ENCODE results near the gene FAT4. TPM values are rescaled to one million over a fixed set of nuclear protein-coding genes. Genes with fewer than 3 reads are reported as not detected.

Gene FAT4
- total RNA-seq, 2 donors from 2014 or later = 0.22 to 2.1 TPM

DNA sequence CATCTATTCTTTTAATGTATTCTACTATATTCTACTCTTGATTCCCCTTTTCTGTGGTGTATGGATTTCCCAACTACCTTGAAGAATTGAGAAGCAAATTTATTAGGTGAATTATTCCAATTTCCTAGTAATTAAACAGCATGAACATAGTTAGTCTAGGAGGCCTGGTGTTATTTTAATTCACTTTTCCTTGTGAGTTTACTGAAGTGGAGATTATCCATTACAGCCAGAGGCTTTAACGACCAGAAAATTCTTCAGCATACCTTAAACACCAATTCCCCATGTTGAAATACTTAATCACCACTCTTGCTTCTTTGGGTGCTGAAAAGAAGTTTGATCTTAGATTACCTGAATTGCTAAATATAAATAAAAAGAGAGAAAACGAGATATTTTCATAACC, 29.4 kb downstream of the FAT4 start:
- Histone ChIP-seq H3K27ac (ENCODE audit: low read depth, low read length) (no peak overlapping the region), H3K9me3 (ENCODE audit: control insufficient read depth, low read length) (no peaks in the 10 kb centered on the region), H3K27me3 (ENCODE audit: control insufficient read depth, insufficient read depth, low read length, poor library complexity, severe bottlenecking) (no peaks in the 10 kb centered on the region), H3K9ac (ENCODE audit: extremely low read depth, low read length, poor library complexity, severe bottlenecking) (no peak overlapping the region), H3K4me3 (ENCODE audit: low read length) (no peak overlapping the region), H3K4me1 (ENCODE audit: control insufficient read depth, insufficient read depth, low read length) (no peaks in the 10 kb centered on the region), H3K36me3 (ENCODE audit: control insufficient read depth, insufficient read depth, low read length) (no peaks in the 10 kb centered on the region)
- H3K4me3 Mint-ChIP-seq = no peak overlapping the region
- H3K27me3 Mint-ChIP-seq (ENCODE audit: insufficient read depth) = no peaks in the 10 kb centered on the region
- no peaks in the 10 kb centered on the region for H3K36me3 Mint-ChIP-seq (ENCODE audit: low read depth)
- H3K9me3 Mint-ChIP-seq = no peaks in the 10 kb centered on the region
- H3K4me1 Mint-ChIP-seq = peaks cover 11% of the 10 kb centered on the region
- TF ChIP-seq, protein P1, sequence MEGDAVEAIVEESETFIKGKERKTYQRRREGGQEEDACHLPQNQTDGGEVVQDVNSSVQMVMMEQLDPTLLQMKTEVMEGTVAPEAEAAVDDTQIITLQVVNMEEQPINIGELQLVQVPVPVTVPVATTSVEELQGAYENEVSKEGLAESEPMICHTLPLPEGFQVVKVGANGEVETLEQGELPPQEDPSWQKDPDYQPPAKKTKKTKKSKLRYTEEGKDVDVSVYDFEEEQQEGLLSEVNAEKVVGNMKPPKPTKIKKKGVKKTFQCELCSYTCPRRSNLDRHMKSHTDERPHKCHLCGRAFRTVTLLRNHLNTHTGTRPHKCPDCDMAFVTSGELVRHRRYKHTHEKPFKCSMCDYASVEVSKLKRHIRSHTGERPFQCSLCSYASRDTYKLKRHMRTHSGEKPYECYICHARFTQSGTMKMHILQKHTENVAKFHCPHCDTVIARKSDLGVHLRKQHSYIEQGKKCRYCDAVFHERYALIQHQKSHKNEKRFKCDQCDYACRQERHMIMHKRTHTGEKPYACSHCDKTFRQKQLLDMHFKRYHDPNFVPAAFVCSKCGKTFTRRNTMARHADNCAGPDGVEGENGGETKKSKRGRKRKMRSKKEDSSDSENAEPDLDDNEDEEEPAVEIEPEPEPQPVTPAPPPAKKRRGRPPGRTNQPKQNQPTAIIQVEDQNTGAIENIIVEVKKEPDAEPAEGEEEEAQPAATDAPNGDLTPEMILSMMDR (conservative IDR thresholded peaks at IDR 0.05) = no peak
- DNase-seq = no peak
- 83 to 86% methylated on average over 1 to 2 of the region's 2 CpGs for WGBS, 2 experiments (ENCODE audit: insufficient coverage in 1 of 2, insufficient read length in 1 of 2)
- no peak overlapping the region for H3K27ac Mint-ChIP-seq

DNA sequence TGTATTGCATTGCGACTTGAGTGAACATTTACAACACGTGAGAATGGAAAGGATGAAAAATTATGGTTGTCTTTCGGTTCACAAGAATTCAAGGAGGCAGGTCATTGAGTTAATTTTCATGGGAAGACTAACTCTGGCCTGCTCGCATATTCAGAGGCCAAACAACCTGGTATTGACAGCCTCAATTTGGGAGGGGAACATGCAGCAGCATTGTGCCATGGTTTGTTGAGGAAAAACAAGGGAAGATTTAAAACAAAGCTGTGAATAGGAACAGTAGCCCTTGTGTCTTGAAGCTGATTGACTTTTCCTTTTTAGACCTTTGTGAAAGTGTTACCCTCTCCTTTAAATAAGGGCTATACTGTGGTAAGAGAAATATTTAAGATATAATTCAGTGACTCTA, 31.9 kb downstream of the FAT4 start:
- Histone ChIP-seq H3K27me3 (ENCODE audit: control insufficient read depth, insufficient read depth, low read length, poor library complexity, severe bottlenecking) (no peaks in the 10 kb centered on the region), H3K36me3 (ENCODE audit: control insufficient read depth, insufficient read depth, low read length) (no peaks in the 10 kb centered on the region), H3K4me3 (ENCODE audit: low read length) (no peak overlapping the region), H3K4me1 (ENCODE audit: control insufficient read depth, insufficient read depth, low read length) (no peaks in the 10 kb centered on the region), H3K9ac (ENCODE audit: extremely low read depth, low read length, poor library complexity, severe bottlenecking) (no peak overlapping the region), H3K9me3 (ENCODE audit: control insufficient read depth, low read length) (no peaks in the 10 kb centered on the region), H3K27ac (ENCODE audit: low read depth, low read length) (peak overlapping the region; percentile 80)
- WGBS, 2 experiments (ENCODE audit: insufficient coverage in 1 of 2, insufficient read length in 1 of 2) = 60 to 64% methylated on average over 4 of the region's 4 CpGs
- Mint-ChIP-seq H3K9me3 (no peaks in the 10 kb centered on the region), H3K27me3 (ENCODE audit: insufficient read depth) (no peaks in the 10 kb centered on the region), H3K4me1 (peaks cover 9% of the 10 kb centered on the region), H3K27ac (no peak overlapping the region), H3K36me3 (ENCODE audit: low read depth) (no peaks in the 10 kb centered on the region), H3K4me3 (no peak overlapping the region)
- TF ChIP-seq, protein P1 (conservative IDR thresholded peaks at IDR 0.05) = no peak
- peak; percentile 55 for DNase-seq

DNA sequence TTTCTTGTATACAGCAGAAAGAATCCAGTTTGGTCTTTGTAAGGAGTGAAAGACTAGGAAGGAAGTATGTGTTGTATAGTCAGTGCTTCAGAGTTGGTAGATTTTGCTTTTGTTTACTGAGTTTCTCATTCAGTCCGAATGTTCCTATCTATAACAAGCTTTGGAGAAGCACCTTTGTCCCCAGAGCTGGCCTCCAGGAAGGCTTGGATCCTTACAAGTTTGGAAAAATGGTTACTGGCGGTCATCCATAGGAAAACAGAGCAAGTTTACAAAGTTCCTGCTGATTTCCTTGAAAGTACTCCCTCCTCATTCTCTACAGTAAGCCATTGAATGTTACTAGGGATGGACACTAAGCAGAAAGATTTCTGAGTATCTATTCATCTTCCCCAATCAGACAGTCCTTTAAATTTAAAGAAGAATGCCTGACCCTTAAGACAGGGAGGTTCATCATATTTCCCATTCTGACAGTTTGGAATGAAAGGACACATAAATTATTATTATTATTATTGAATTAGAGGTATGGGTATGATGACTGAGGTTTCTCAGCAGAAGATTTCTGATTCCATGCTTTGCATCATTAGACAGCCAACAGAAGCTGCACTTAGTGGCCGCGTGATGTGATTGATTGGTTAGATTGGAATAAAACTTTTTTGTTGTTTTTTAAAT, 35.8 kb downstream of the FAT4 start:
- H3K27ac Mint-ChIP-seq = no peak overlapping the region
- H3K27ac ChIP-seq (ENCODE audit: low read depth, low read length) = peak overlapping the region; percentile 69
- H3K4me3 Mint-ChIP-seq = no peak overlapping the region
- peaks cover 9% of the 10 kb centered on the region for H3K4me1 Mint-ChIP-seq
- H3K9me3 Mint-ChIP-seq = no peaks in the 10 kb centered on the region
- no peaks in the 10 kb centered on the region for H3K27me3 Mint-ChIP-seq (ENCODE audit: insufficient read depth)
- H3K36me3 ChIP-seq (ENCODE audit: control insufficient read depth, insufficient read depth, low read length) = no peaks in the 10 kb centered on the region
- TF ChIP-seq, protein P1 (conservative IDR thresholded peaks at IDR 0.05) = no peak
- no peak for DNase-seq
- H3K4me3 ChIP-seq (ENCODE audit: low read length) = no peak overlapping the region
- no peaks in the 10 kb centered on the region for H3K36me3 Mint-ChIP-seq (ENCODE audit: low read depth)
- H3K9ac ChIP-seq (ENCODE audit: extremely low read depth, low read length, poor library complexity, severe bottlenecking) = no peak overlapping the region
- no peaks in the 10 kb centered on the region for H3K9me3 ChIP-seq (ENCODE audit: control insufficient read depth, low read length)
- WGBS, 2 experiments (ENCODE audit: insufficient coverage in 1 of 2, insufficient read length in 1 of 2) = 71 to 79% methylated on average over 2 of the region's 4 CpGs
- H3K27me3 ChIP-seq (ENCODE audit: control insufficient read depth, insufficient read depth, low read length, poor library complexity, severe bottlenecking) = no peaks in the 10 kb centered on the region
- no peaks in the 10 kb centered on the region for H3K4me1 ChIP-seq (ENCODE audit: control insufficient read depth, insufficient read depth, low read length)
